Measurements from ENCODE around the gene CENPVL3. TPM values are rescaled to one million over a fixed set of nuclear protein-coding genes. Genes with fewer than 3 reads are reported as not detected.
"Not testable (repeated sequence)": the region's sequence is repeated elsewhere in the genome, so short reads cannot be mapped to it uniquely, and the experiment has no call there.

CENPVL3 gene
- total RNA-seq (2011; cell fraction: chromatin; rRNA removed; ENCODE audit: low replicate concordance): not detected in 2 replicates
- not detected in 2 replicates for total RNA-seq (2011; cell fraction: nucleolus; rRNA removed)
- total RNA-seq (2011; cell fraction: nucleoplasm; rRNA removed): not detected in 2 replicates
- total RNA-seq (2014; rRNA removed) (not detected in 2 replicates), total RNA-seq (2014; rRNA removed; fragmentation: Illumina TruSeq; extraction: Trizol) (not detected in 2 replicates), total RNA-seq (2015; rRNA removed; fragmentation: Illumina TruSeq; extraction: Trizol) (not detected in 2 replicates), total RNA-seq (2021) (not detected in 2 replicates), polyA plus RNA-seq (2011; rRNA removed) (not detected in 2 replicates), polyA plus RNA-seq (2014; fragmentation: Illumina TruSeq; extraction: Trizol) (not detected in 2 replicates), polyA plus RNA-seq (2014; fragmentation: Nextera tagmentation; extraction: Ambion mirVana) (not detected), polyA plus RNA-seq (2014; rRNA removed) (not detected in 2 replicates), polyA minus RNA-seq (2011; rRNA and poly(A)+ RNA removed) (not detected in 2 replicates), Bru-seq, nascent RNA (not detected), BruChase-seq, experiment 1, labeled RNA remaining after a 2-hour chase (not detected), BruChase-seq, experiment 2, labeled RNA remaining after a 6-hour chase (not detected)
- polyA plus RNA-seq (2011; cell fraction: cytosol; rRNA removed): not detected in 2 replicates
- polyA plus RNA-seq (2011; cell fraction: nucleus; rRNA removed): not detected in 2 replicates
- not detected in 2 replicates for polyA plus RNA-seq (2012)
- polyA minus RNA-seq (2011; cell fraction: cytosol; rRNA and poly(A)+ RNA removed): not detected in 2 replicates
- polyA minus RNA-seq (2011; cell fraction: nucleus; rRNA and poly(A)+ RNA removed): not detected in 2 replicates
- long read RNA-seq, experiment 1: 0 reads
- long read RNA-seq, experiment 2: 0 reads
- long read RNA-seq, experiment 3: 0 reads

- CTCF ChIA-PET (ENCODE audit: low intra/inter-chr PET ratio); H3K27me3 ChIP-seq (ENCODE audit: control insufficient read depth in 2 of 2, insufficient read depth in 2 of 2, low read length in 2 of 2); POLR2A ChIA-PET; H3K79me2 ChIP-seq (ENCODE audit: control insufficient read depth, insufficient read depth, low read length); H3K27ac ChIP-seq (ENCODE audit: extremely low read depth, low read depth, low read length); BruUV-seq (replicated peaks); FAIRE-seq; ATAC-seq; H3K4me3 ChIP-seq; H3K36me3 ChIP-seq (ENCODE audit: control insufficient read depth, insufficient read depth, low read length); H2AFZ ChIP-seq (ENCODE audit: low read depth, low read length); H3K4me2 ChIP-seq (ENCODE audit: insufficient read depth, low read length); H4K20me1 ChIP-seq (replicated peaks; ENCODE audit: control insufficient read depth, insufficient read depth, low read length); H3K9me1 ChIP-seq (ENCODE audit: control insufficient read depth, insufficient read depth, low read length); in situ Hi-C loops (cut with MboI); H3K9me3 ChIP-seq (replicated peaks; ENCODE audit: control insufficient read depth, insufficient read depth, low read depth, low read length); H3K9ac ChIP-seq (ENCODE audit: insufficient read depth in 1 of 2, low read depth in 2 of 2, low read length in 2 of 2); H3K4me1 ChIP-seq (replicated peaks in 1 of 2; ENCODE audit: control insufficient read depth in 2 of 2, insufficient read depth in 2 of 2, low read length in 2 of 2); DNase-seq (ENCODE audit: extremely low read depth in 1 of 4, low spot score in 3 of 4): not testable (repeated sequence)
- intact Hi-C loops (cut with micrococcal nuclease): loop anchor here (10.0 kb wide), 1 partner anchor 134 kb away; no protein-coding TSS in a partner anchor
- 20% methylated on average over 2 of the region's 81 CpGs for WGBS (ENCODE audit: insufficient coverage, low coverage, missing lambda C conversion rate)
Measured at GRCh38 chrX:51618241-51619155, at the start of gene CENPVL3. CENPVL3 (minus strand) TSS chrX:51618912; CDS start chrX:51618873, 39 bp downstream.

Measured in K562 (cell line).